Midbrain (tissue), 1 donor: ENCODE data around the gene SPTBN5.

Experiments used
- DNase-seq: peaks from one replicate; lab custom pipeline; 2025; lab: John Stamatoyannopoulos, UW

The SPTBN5 gene

DNA sequence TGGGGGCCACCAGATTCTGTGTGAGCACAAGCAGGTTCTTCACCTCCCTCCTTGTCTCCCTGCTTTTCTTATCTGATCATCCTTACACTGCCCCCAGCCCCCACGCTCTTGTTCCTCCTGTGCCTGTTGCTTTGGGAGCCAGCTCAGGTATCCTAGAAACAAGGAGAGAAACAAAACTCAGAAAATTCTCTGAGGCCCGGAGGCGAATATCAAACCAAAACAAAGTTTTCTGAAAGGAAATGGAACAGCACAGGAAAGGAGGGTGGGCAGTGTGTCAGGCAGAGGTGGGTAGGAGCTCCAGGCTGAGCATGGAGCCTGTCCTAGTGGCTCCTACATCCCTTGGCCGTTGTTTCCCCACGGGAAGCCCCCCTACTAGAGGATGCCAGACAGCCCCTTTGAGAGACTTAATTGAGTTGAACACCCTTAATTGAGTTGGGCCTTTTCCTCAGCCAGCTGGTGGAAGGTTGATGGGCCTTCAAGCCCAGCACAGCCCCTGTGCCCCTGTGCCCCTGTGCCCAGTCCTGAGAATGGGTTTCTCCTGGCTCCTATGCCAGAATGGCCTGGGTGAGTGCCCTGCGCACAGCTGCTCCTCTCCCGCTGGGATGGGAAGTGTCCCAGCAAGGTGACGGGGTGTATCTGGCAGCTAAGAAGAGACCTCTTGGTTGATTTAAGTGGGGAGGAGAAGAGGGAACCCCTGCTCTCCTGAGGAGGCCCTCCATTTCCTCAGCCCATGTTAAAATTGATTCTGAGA, 88.8 kb downstream of the SPTBN5 start:
- DNase-seq, result no peak

DNA sequence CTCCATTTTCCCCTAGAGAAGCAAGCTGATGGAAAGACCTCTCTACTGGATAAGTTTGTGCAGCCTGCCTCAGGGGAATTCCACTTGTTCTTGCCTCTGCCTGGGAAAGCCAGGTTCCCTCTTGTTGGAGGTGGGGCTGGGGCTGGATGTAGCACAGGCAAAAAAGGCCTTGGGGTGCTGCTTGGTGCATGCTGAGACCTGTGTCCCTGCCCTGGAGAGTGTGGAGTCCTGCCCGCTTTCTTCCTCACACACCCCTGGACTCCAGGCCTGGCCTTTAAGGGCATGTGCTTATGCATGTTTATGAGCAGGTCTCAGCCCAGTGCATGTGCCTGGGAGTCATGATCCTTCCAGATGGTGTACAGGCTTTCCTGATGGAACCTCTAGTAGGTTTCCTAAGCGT, 89.5 kb downstream of the SPTBN5 start:
- no peak for DNase-seq

GRCh38 chr15:41801850-41802455, 91.9 kb downstream of the SPTBN5 start:
- no peak for DNase-seq

DNA sequence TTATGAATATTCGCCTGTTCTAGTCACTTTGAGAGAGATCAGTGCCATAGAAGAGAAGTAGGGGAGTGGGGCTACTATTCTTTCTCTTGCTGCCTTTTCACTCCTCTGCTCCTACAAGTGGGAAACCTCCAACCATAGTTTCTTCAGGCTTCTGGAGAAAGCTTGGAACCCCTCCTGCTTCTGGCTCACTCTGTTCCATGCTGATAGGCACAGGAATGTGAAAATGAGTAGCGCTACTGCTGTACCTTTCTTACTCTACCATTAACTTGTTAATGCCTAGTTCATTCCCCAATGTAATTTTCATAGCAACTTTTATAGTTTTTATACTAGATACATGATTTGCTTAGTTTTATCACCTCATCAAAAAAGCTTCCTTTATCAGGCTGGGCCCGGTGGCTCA, 92.7 kb downstream of the SPTBN5 start:
- DNase-seq, result no peak

DNA sequence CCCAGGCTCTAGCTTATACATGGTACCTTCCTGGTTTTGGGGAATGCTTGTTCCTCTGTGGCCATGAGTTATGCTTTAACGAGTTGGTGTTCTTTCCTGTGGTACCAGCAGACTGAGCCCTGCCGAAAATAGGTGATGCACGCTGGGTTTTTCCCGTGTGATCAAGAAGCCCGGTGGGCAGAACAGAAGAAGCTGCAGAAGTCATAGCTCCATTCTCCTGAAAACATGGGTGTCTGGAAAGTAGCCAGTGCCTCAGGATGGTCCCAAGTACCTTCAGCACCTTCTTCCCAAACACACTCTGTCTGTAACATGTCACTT, 94.4 kb downstream of the SPTBN5 start:
- no peak for DNase-seq

DNA sequence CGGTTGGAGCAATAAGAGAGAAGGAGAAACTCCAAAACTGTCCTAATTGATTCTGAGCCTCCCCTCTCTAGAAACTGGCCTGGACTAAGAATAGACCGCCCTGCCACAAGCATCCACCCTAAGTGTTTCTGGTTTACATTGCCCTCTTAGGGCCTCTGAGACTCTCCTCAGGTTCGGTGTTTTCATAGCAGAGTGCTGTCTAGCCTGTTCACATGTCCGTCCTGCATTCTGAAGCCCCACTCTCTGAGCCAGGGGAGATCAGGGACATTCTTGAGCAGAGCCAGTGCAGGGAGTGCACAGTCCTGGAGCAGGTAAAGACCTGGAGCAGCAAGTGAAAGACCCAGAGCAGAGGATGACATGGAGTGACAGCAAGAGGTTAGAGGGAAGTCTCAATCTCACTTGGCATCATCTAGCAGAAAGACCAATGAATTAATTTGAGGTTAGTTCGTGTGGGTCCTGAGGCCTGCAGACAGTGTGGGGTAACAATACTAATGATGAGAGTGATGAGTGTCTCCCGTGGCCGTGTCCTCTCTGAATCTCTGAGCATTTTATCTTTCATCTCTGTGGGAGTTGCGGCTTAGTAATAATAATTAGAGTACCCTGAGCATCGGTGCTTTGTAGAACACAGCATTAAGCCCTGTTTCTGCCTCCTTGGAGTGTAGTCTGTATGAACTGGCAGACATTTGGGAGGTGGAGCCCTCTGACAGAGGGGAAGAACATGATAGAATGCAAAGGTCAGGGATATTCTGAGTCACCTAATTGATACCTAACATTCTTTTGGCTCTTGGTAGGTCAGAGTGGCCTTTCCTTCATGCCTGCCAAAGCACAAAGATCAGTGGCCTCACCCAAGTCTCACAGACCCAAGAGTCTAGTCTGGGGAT, 95.0 kb downstream of the SPTBN5 start:
- DNase-seq, result no peak
